Measurements from ENCODE around the gene PTPRM. TPM values are rescaled to one million over a fixed set of nuclear protein-coding genes. Genes with fewer than 3 reads are reported as not detected.

PTPRM gene
- total RNA-seq, 1 experiment from 2014 or later = 6.2 TPM

DNA sequence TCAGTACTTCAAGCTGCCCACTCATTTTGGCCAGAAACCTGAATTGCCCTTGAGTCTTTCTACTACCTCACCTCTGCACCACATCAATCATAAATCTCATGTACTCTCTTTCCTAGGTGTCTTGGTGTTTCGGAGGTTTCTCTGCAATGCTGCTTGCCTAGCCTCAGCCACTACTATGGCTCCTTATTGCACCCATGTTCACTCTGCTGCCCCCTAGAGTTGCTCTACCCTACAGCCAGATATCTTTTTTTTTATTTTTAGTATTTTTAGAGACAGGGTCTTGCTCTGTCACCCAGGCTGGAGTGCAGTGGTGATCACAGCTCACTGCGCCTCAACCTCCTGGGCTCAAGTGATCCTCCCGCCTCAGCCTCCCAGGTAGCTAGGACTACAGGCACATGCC, 413.0 kb downstream of the PTPRM start:
- no peaks in the 10 kb centered on the region for H3K36me3 Mint-ChIP-seq (ENCODE audit: insufficient read depth in 1 of 3, low read depth in 3 of 3)
- H4K8ac ChIP-seq (replicated peaks; ENCODE audit: insufficient read length, low read depth, low read length) = no peak overlapping the region
- H3K4ac ChIP-seq (ENCODE audit: low read depth, low read length) = no peak overlapping the region
- no peak overlapping the region for H2AFZ ChIP-seq (ENCODE audit: low read length)
- TF ChIP-seq, protein P1, sequence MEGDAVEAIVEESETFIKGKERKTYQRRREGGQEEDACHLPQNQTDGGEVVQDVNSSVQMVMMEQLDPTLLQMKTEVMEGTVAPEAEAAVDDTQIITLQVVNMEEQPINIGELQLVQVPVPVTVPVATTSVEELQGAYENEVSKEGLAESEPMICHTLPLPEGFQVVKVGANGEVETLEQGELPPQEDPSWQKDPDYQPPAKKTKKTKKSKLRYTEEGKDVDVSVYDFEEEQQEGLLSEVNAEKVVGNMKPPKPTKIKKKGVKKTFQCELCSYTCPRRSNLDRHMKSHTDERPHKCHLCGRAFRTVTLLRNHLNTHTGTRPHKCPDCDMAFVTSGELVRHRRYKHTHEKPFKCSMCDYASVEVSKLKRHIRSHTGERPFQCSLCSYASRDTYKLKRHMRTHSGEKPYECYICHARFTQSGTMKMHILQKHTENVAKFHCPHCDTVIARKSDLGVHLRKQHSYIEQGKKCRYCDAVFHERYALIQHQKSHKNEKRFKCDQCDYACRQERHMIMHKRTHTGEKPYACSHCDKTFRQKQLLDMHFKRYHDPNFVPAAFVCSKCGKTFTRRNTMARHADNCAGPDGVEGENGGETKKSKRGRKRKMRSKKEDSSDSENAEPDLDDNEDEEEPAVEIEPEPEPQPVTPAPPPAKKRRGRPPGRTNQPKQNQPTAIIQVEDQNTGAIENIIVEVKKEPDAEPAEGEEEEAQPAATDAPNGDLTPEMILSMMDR (conservative IDR thresholded peaks at IDR 0.05) = peak; percentile 71
- no peaks in the 10 kb centered on the region for H3K9me3 ChIP-seq (ENCODE audit: control insufficient read depth, low read depth, low read length)
- no peak overlapping the region for H2BK15ac ChIP-seq (ENCODE audit: low read depth, low read length)
- no peaks in the 10 kb centered on the region for H3K79me1 ChIP-seq (ENCODE audit: insufficient read depth, low read depth, low read length, poor library complexity, severe bottlenecking)
- no peaks in the 10 kb centered on the region for H4K20me1 ChIP-seq (ENCODE audit: control insufficient read depth, insufficient read depth, insufficient read length)
- H3K79me2 ChIP-seq (ENCODE audit: insufficient read depth, low read length) = no peaks in the 10 kb centered on the region
- no peak overlapping the region for H2BK12ac ChIP-seq (ENCODE audit: insufficient read length, low read depth, low read length)
- H3K27ac ChIP-seq (ENCODE audit: insufficient read length, low read depth, low read length) = no peak overlapping the region
- no peak overlapping the region for H3K4me3 Mint-ChIP-seq
- H3K23ac ChIP-seq (ENCODE audit: insufficient read length, low read depth, low read length) = no peak overlapping the region
- no peak overlapping the region for H4K91ac ChIP-seq (ENCODE audit: insufficient read length, low read depth, low read length)
- H3K14ac ChIP-seq (ENCODE audit: insufficient read depth, low read length) = no peak overlapping the region
- H3K27me3 Mint-ChIP-seq (ENCODE audit: low read depth) = no peaks in the 10 kb centered on the region
- H3K9ac ChIP-seq (ENCODE audit: extremely low read depth, insufficient read length, low read length) = no peak overlapping the region
- peak; percentile 47 for DNase-seq
- H2BK120ac ChIP-seq (ENCODE audit: low read depth, low read length, poor library complexity, severe bottlenecking) = no peak overlapping the region
- peaks cover 3 to 4% of the 10 kb centered on the region in 2 experiments; a peak in 3 of 4 replicates for H3K4me1 Mint-ChIP-seq
- no peaks in the 10 kb centered on the region for H3K9me3 Mint-ChIP-seq
- H3K56ac ChIP-seq (ENCODE audit: insufficient read length, low read depth, low read length) = no peak overlapping the region
- no peaks in the 10 kb centered on the region for H3K4me1 ChIP-seq (ENCODE audit: insufficient read depth, low read length)
- H3K4me2 ChIP-seq (ENCODE audit: insufficient read depth, insufficient read length, low read length) = no peak overlapping the region
- H3K23me2 ChIP-seq (ENCODE audit: insufficient read length, low read depth, low read length, poor library complexity, severe bottlenecking) = no peaks in the 10 kb centered on the region
- H3T11ph ChIP-seq (ENCODE audit: low read length) = no peak overlapping the region
- no peak overlapping the region for H4K5ac ChIP-seq (ENCODE audit: insufficient read length, low read depth, low read length)
- H3K18ac ChIP-seq (ENCODE audit: insufficient read length, low read depth, low read length) = no peak overlapping the region
- no CpG with 5 or more reads among the region's 3 CpGs for WGBS (ENCODE audit: extremely low coverage, insufficient read length, low lambda C conversion rate)
- H3K27me3 ChIP-seq (ENCODE audit: insufficient read depth, low read length) = no peaks in the 10 kb centered on the region
- no peak overlapping the region for H2BK5ac ChIP-seq (ENCODE audit: insufficient read length, low read length)
- no peak overlapping the region for H2BK20ac ChIP-seq (ENCODE audit: low read depth, low read length, poor library complexity, severe bottlenecking)
- no peak overlapping the region for H2AK5ac ChIP-seq (ENCODE audit: insufficient read length, low read length)
- H3K27ac Mint-ChIP-seq = peak overlapping the region in 1 of 3 experiments; percentile 1; a peak in 1 of 7 replicates
